ENCODE measurements around the gene ASIP. TPM values are rescaled to one million over a fixed set of nuclear protein-coding genes. Genes with fewer than 3 reads are reported as not detected.

Gene ASIP
- total and polyA plus RNA-seq, 2 of the 13 experiments (the other 11 are each of a cell fraction or from before 2014, with no cell fraction given), result not detected

DNA sequence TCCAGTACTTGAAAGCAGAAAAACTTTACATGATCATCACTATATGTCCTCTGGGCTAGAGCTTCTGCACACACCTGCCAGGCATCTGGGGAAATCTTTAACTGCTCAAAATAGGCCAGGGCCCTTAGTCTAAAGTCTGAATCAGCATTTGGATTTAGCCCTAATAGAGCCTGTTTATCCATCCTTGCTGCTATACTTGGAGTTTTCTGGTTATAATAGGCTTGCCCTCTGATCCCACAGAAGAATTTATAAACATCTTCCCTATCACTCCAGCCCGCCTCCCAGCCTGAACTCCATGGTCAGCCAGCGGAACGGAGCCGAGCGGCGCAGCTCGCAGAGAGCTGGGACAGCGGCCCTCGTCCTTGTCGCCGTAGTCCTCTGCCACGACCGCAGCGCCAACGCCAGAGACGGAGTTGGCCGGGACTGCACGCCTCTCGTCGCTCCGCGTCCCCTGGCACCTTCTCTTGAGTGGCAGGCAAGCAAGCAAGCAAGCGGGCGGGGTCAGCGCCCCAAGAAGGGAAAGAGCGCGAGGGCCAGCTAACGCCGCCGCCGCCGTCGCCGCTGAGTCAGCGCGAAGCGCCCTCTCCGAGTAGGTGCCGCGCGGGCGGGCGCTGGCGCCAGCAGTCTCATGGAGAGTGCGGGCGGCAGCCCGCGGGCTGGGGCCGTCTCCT lies 25.4 kb upstream of the ASIP start (continued):
- TF ChIP-seq, protein P1, sequence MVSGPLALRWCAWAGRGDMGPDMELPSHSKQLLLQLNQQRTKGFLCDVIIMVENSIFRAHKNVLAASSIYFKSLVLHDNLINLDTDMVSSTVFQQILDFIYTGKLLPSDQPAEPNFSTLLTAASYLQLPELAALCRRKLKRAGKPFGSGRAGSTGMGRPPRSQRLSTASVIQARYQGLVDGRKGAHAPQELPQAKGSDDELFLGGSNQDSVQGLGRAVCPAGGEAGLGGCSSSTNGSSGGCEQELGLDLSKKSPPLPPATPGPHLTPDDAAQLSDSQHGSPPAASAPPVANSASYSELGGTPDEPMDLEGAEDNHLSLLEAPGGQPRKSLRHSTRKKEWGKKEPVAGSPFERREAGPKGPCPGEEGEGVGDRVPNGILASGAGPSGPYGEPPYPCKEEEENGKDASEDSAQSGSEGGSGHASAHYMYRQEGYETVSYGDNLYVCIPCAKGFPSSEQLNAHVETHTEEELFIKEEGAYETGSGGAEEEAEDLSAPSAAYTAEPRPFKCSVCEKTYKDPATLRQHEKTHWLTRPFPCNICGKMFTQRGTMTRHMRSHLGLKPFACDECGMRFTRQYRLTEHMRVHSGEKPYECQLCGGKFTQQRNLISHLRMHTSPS (CRISPR knock-in tag; IDR thresholded peaks at IDR 0.05; ENCODE audit: low read depth), result peak; percentile 92
- TF ChIP-seq ZNF101 (CRISPR knock-in tag; IDR thresholded peaks at IDR 0.05; ENCODE audit: borderline replicate concordance, low read depth), result no peak
- TF ChIP-seq, protein P2, sequence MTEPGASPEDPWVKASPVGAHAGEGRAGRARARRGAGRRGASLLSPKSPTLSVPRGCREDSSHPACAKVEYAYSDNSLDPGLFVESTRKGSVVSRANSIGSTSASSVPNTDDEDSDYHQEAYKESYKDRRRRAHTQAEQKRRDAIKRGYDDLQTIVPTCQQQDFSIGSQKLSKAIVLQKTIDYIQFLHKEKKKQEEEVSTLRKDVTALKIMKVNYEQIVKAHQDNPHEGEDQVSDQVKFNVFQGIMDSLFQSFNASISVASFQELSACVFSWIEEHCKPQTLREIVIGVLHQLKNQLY (CRISPR knock-in tag; IDR thresholded peaks at IDR 0.05), result peak; percentile 30; the same call in 1 of the 2 replicates
- no peak for TF ChIP-seq FOXA1 (IDR thresholded peaks at IDR 0.05)
- TF ChIP-seq FOXA1 (CRISPR knock-in tag; IDR thresholded peaks at IDR 0.05), result peak; percentile 35; the same call in 1 of the 2 replicates
- 0 out of 2 replicates have a peak, but pooled peaks have one; percentile 20 for TF ChIP-seq NFE2 (CRISPR knock-in tag; IDR thresholded peaks at IDR 0.05)
- TF ChIP-seq NPAS2 (CRISPR knock-in tag; IDR thresholded peaks at IDR 0.05; ENCODE audit: borderline replicate concordance), result no peak
- TF ChIP-seq, protein P3, sequence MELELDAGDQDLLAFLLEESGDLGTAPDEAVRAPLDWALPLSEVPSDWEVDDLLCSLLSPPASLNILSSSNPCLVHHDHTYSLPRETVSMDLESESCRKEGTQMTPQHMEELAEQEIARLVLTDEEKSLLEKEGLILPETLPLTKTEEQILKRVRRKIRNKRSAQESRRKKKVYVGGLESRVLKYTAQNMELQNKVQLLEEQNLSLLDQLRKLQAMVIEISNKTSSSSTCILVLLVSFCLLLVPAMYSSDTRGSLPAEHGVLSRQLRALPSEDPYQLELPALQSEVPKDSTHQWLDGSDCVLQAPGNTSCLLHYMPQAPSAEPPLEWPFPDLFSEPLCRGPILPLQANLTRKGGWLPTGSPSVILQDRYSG (CRISPR knock-in tag; IDR thresholded peaks at IDR 0.05), result no peak
- peak; percentile 92 for TF ChIP-seq SRY (CRISPR knock-in tag; IDR thresholded peaks at IDR 0.05)
- TF ChIP-seq, protein P4, sequence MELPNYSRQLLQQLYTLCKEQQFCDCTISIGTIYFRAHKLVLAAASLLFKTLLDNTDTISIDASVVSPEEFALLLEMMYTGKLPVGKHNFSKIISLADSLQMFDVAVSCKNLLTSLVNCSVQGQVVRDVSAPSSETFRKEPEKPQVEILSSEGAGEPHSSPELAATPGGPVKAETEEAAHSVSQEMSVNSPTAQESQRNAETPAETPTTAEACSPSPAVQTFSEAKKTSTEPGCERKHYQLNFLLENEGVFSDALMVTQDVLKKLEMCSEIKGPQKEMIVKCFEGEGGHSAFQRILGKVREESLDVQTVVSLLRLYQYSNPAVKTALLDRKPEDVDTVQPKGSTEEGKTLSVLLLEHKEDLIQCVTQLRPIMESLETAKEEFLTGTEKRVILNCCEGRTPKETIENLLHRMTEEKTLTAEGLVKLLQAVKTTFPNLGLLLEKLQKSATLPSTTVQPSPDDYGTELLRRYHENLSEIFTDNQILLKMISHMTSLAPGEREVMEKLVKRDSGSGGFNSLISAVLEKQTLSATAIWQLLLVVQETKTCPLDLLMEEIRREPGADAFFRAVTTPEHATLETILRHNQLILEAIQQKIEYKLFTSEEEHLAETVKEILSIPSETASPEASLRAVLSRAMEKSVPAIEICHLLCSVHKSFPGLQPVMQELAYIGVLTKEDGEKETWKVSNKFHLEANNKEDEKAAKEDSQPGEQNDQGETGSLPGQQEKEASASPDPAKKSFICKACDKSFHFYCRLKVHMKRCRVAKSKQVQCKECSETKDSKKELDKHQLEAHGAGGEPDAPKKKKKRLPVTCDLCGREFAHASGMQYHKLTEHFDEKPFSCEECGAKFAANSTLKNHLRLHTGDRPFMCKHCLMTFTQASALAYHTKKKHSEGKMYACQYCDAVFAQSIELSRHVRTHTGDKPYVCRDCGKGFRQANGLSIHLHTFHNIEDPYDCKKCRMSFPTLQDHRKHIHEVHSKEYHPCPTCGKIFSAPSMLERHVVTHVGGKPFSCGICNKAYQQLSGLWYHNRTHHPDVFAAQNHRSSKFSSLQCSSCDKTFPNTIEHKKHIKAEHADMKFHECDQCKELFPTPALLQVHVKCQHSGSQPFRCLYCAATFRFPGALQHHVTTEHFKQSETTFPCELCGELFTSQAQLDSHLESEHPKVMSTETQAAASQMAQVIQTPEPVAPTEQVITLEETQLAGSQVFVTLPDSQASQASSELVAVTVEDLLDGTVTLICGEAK (IDR thresholded peaks at IDR 0.05), result no peak
- TF ChIP-seq, protein P4 (CRISPR knock-in tag; IDR thresholded peaks at IDR 0.05), result peak; percentile 79; the same call in 1 of the 2 replicates
- peak; percentile 91; the same call in 1 of the 2 replicates for TF ChIP-seq ETV6 (CRISPR knock-in tag; conservative IDR thresholded peaks at IDR 0.05)
- peak; percentile 71 for TF ChIP-seq ZNF331 (CRISPR knock-in tag; IDR thresholded peaks at IDR 0.05)
- TF ChIP-seq ELF4 (CRISPR knock-in tag; IDR thresholded peaks at IDR 0.05; ENCODE audit: borderline replicate concordance), result no peak
- TF ChIP-seq, protein P5, sequence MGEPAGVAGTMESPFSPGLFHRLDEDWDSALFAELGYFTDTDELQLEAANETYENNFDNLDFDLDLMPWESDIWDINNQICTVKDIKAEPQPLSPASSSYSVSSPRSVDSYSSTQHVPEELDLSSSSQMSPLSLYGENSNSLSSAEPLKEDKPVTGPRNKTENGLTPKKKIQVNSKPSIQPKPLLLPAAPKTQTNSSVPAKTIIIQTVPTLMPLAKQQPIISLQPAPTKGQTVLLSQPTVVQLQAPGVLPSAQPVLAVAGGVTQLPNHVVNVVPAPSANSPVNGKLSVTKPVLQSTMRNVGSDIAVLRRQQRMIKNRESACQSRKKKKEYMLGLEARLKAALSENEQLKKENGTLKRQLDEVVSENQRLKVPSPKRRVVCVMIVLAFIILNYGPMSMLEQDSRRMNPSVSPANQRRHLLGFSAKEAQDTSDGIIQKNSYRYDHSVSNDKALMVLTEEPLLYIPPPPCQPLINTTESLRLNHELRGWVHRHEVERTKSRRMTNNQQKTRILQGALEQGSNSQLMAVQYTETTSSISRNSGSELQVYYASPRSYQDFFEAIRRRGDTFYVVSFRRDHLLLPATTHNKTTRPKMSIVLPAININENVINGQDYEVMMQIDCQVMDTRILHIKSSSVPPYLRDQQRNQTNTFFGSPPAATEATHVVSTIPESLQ (CRISPR knock-in tag; conservative IDR thresholded peaks at IDR 0.05), result no peak

Data from HepG2 (cell line).